Measurements from ENCODE around the gene TLR10. TPM values are rescaled to one million over a fixed set of nuclear protein-coding genes. Genes with fewer than 3 reads are reported as not detected.

The TLR10 gene
- total RNA-seq, 1 donor from 2014 or later: not detected

GRCh38 chr4:38784141-38784540, 1.4 kb upstream of the TLR10 start:
- Mint-ChIP-seq H3K27ac (ENCODE audit: unreplicated experiment) (no peak overlapping the region), H3K27me3 (ENCODE audit: low read depth, unreplicated experiment) (no peaks in the 10 kb centered on the region), H3K4me1 (ENCODE audit: low read depth, unreplicated experiment) (no peaks in the 10 kb centered on the region), H3K36me3 (ENCODE audit: low read depth, unreplicated experiment) (no peaks in the 10 kb centered on the region), H3K9me3 (ENCODE audit: unreplicated experiment) (no peaks in the 10 kb centered on the region), H3K4me3 (ENCODE audit: unreplicated experiment) (no peak overlapping the region)
- Histone ChIP-seq H3K9me3 (ENCODE audit: insufficient read depth, low read depth, low read length) (no peaks in the 10 kb centered on the region), H2AFZ (ENCODE audit: low read depth, low read length) (no peak overlapping the region), H3K9ac (ENCODE audit: low read length) (no peak overlapping the region), H3K4me1 (ENCODE audit: insufficient read depth, low read length) (no peaks in the 10 kb centered on the region), H3K27me3 (ENCODE audit: insufficient read depth, low read length) (no peaks in the 10 kb centered on the region), H3K4me2 (ENCODE audit: low read length) (no peak overlapping the region), H3K4me3 (ENCODE audit: insufficient read depth, low read depth, low read length) (no peak overlapping the region), H3K36me3 (ENCODE audit: insufficient read depth, low read length) (no peaks in the 10 kb centered on the region), H3K79me2 (ENCODE audit: insufficient read depth, low read length) (no peaks in the 10 kb centered on the region), H4K20me1 (ENCODE audit: insufficient read depth, low read length) (no peaks in the 10 kb centered on the region), H3K27ac (ENCODE audit: low read depth, low read length) (no peak overlapping the region)
- no peak for DNase-seq (ENCODE audit: low read depth)
- no peak for TF ChIP-seq EZH2 (IDR thresholded peaks at IDR 0.05; ENCODE audit: insufficient read depth, low read length)
- TF ChIP-seq CTCF (IDR thresholded peaks at IDR 0.05; ENCODE audit: insufficient read depth, low read depth, low read length): no peak
- FAIRE-seq: no peak

GRCh38 chr4:38783109-38783460, 295 bp upstream of the TLR10 start:
- TF ChIP-seq EZH2 (IDR thresholded peaks at IDR 0.05; ENCODE audit: insufficient read depth, low read length) (no peak), CTCF (IDR thresholded peaks at IDR 0.05; ENCODE audit: insufficient read depth, low read depth, low read length) (no peak)
- H3K27me3 Mint-ChIP-seq (ENCODE audit: low read depth, unreplicated experiment): no peaks in the 10 kb centered on the region
- H3K4me1 Mint-ChIP-seq (ENCODE audit: low read depth, unreplicated experiment): no peaks in the 10 kb centered on the region
- Histone ChIP-seq H3K36me3 (ENCODE audit: insufficient read depth, low read length) (no peaks in the 10 kb centered on the region), H3K9me3 (ENCODE audit: insufficient read depth, low read depth, low read length) (no peaks in the 10 kb centered on the region), H3K4me3 (ENCODE audit: insufficient read depth, low read depth, low read length) (no peak overlapping the region), H3K27ac (ENCODE audit: low read depth, low read length) (no peak overlapping the region), H3K9ac (ENCODE audit: low read length) (no peak overlapping the region), H3K27me3 (ENCODE audit: insufficient read depth, low read length) (no peaks in the 10 kb centered on the region), H2AFZ (ENCODE audit: low read depth, low read length) (no peak overlapping the region), H3K4me2 (ENCODE audit: low read length) (no peak overlapping the region), H3K4me1 (ENCODE audit: insufficient read depth, low read length) (no peaks in the 10 kb centered on the region), H4K20me1 (ENCODE audit: insufficient read depth, low read length) (no peaks in the 10 kb centered on the region), H3K79me2 (ENCODE audit: insufficient read depth, low read length) (no peaks in the 10 kb centered on the region)
- H3K4me3 Mint-ChIP-seq (ENCODE audit: unreplicated experiment): no peak overlapping the region
- no peaks in the 10 kb centered on the region for H3K36me3 Mint-ChIP-seq (ENCODE audit: low read depth, unreplicated experiment)
- H3K27ac Mint-ChIP-seq (ENCODE audit: unreplicated experiment): no peak overlapping the region
- DNase-seq (ENCODE audit: low read depth): no peak
- FAIRE-seq: no peak
- H3K9me3 Mint-ChIP-seq (ENCODE audit: unreplicated experiment): no peaks in the 10 kb centered on the region

- no peak overlapping the region for H2AFZ ChIP-seq (ENCODE audit: low read depth, low read length)
- no peaks in the 10 kb centered on the region for H4K20me1 ChIP-seq (ENCODE audit: insufficient read depth, low read length)
- no peaks in the 10 kb centered on the region for H3K36me3 ChIP-seq (ENCODE audit: insufficient read depth, low read length)
- H3K4me3 ChIP-seq (ENCODE audit: insufficient read depth, low read depth, low read length): no peak overlapping the region
- H3K4me1 ChIP-seq (ENCODE audit: insufficient read depth, low read length): no peaks in the 10 kb centered on the region
- no peaks in the 10 kb centered on the region for H3K9me3 ChIP-seq (ENCODE audit: insufficient read depth, low read depth, low read length)
- no peak for FAIRE-seq
- H3K4me3 Mint-ChIP-seq (ENCODE audit: unreplicated experiment): no peak overlapping the region
- no peaks in the 10 kb centered on the region for H3K79me2 ChIP-seq (ENCODE audit: insufficient read depth, low read length)
- TF ChIP-seq CTCF (IDR thresholded peaks at IDR 0.05; ENCODE audit: insufficient read depth, low read depth, low read length) (no peak), EZH2 (IDR thresholded peaks at IDR 0.05; ENCODE audit: insufficient read depth, low read length) (no peak)
- H3K9me3 Mint-ChIP-seq (ENCODE audit: unreplicated experiment): peaks cover 3% of the 10 kb centered on the region
- no peak overlapping the region for H3K4me2 ChIP-seq (ENCODE audit: low read length)
- no peaks in the 10 kb centered on the region for H3K4me1 Mint-ChIP-seq (ENCODE audit: low read depth, unreplicated experiment)
- H3K36me3 Mint-ChIP-seq (ENCODE audit: low read depth, unreplicated experiment): no peaks in the 10 kb centered on the region
- no peaks in the 10 kb centered on the region for H3K27me3 Mint-ChIP-seq (ENCODE audit: low read depth, unreplicated experiment)
- DNase-seq (ENCODE audit: low read depth): no peak
- no peak overlapping the region for H3K27ac ChIP-seq (ENCODE audit: low read depth, low read length)
- no peaks in the 10 kb centered on the region for H3K27me3 ChIP-seq (ENCODE audit: insufficient read depth, low read length)
- H3K27ac Mint-ChIP-seq (ENCODE audit: unreplicated experiment): no peak overlapping the region
- H3K9ac ChIP-seq (ENCODE audit: low read length): no peak overlapping the region
Observed at GRCh38 chr4:38781854-38782261, 932 bp downstream of the TLR10 start.

Data from astrocyte (in vitro differentiated cells and primary cell).